ENCODE results near the gene PTPRD. TPM values are rescaled to one million over a fixed set of nuclear protein-coding genes. Genes with fewer than 3 reads are reported as not detected.

Gene PTPRD
- total RNA-seq, 1 donor from 2014 or later = 197 TPM

GRCh38 chr9:9679433-9679832, 933.4 kb downstream of the PTPRD start:
- Mint-ChIP-seq H3K4me1 (ENCODE audit: unreplicated experiment) (no peaks in the 10 kb centered on the region), H3K36me3 (no peaks in the 10 kb centered on the region), H3K9me3 (no peaks in the 10 kb centered on the region), H3K27ac (no peak overlapping the region), H3K27me3 (no peaks in the 10 kb centered on the region), H3K4me3 (no peak overlapping the region)
- no peak for DNase-seq (ENCODE audit: extremely low spot score, unreplicated experiment)
- no peak for TF ChIP-seq CTCF (conservative IDR thresholded peaks at IDR 0.05)

GRCh38 chr9:9674461-9674860, 938.3 kb downstream of the PTPRD start:
- no peak overlapping the region for H3K4me3 Mint-ChIP-seq
- TF ChIP-seq CTCF (conservative IDR thresholded peaks at IDR 0.05) = no peak
- H3K27me3 Mint-ChIP-seq = no peaks in the 10 kb centered on the region
- no peak for DNase-seq (ENCODE audit: extremely low spot score, unreplicated experiment)
- peaks cover 6% of the 10 kb centered on the region for H3K9me3 Mint-ChIP-seq
- H3K4me1 Mint-ChIP-seq (ENCODE audit: unreplicated experiment) = no peaks in the 10 kb centered on the region
- H3K27ac Mint-ChIP-seq = no peak overlapping the region
- H3K36me3 Mint-ChIP-seq = no peaks in the 10 kb centered on the region

- Mint-ChIP-seq H3K9me3 (peaks cover 6% of the 10 kb centered on the region), H3K36me3 (no peaks in the 10 kb centered on the region), H3K4me3 (no peak overlapping the region), H3K4me1 (ENCODE audit: unreplicated experiment) (no peaks in the 10 kb centered on the region), H3K27ac (no peak overlapping the region), H3K27me3 (no peaks in the 10 kb centered on the region)
- TF ChIP-seq CTCF (conservative IDR thresholded peaks at IDR 0.05) = no peak
- DNase-seq (ENCODE audit: extremely low spot score, unreplicated experiment) = no peak
Observed at GRCh38 chr9:9670454-9670853, 942.3 kb downstream of the PTPRD start.

GRCh38 chr9:9645006-9645405, 967.8 kb downstream of the PTPRD start:
- Mint-ChIP-seq H3K27ac (no peak overlapping the region), H3K9me3 (peaks cover 6% of the 10 kb centered on the region), H3K27me3 (no peaks in the 10 kb centered on the region), H3K4me1 (ENCODE audit: unreplicated experiment) (peaks cover 9% of the 10 kb centered on the region), H3K4me3 (no peak overlapping the region), H3K36me3 (no peaks in the 10 kb centered on the region)
- no peak for DNase-seq (ENCODE audit: extremely low spot score, unreplicated experiment)
- TF ChIP-seq CTCF (conservative IDR thresholded peaks at IDR 0.05) = no peak

- Mint-ChIP-seq H3K36me3 (no peaks in the 10 kb centered on the region), H3K9me3 (no peaks in the 10 kb centered on the region), H3K27me3 (no peaks in the 10 kb centered on the region), H3K27ac (no peak overlapping the region), H3K4me1 (ENCODE audit: unreplicated experiment) (no peaks in the 10 kb centered on the region), H3K4me3 (no peak overlapping the region)
- DNase-seq (ENCODE audit: extremely low spot score, unreplicated experiment) = no peak
- no peak for TF ChIP-seq CTCF (conservative IDR thresholded peaks at IDR 0.05)
Observed at GRCh38 chr9:9631284-9631683, 981.5 kb downstream of the PTPRD start.

GRCh38 chr9:9625248-9625647, 987.6 kb downstream of the PTPRD start:
- Mint-ChIP-seq H3K36me3 (no peaks in the 10 kb centered on the region), H3K27me3 (no peaks in the 10 kb centered on the region), H3K4me3 (no peak overlapping the region), H3K4me1 (ENCODE audit: unreplicated experiment) (no peaks in the 10 kb centered on the region), H3K27ac (no peak overlapping the region), H3K9me3 (no peaks in the 10 kb centered on the region)
- DNase-seq (ENCODE audit: extremely low spot score, unreplicated experiment) = no peak
- no peak for TF ChIP-seq CTCF (conservative IDR thresholded peaks at IDR 0.05)
